Loucy (cell line): ENCODE data around the gene UGT1A6.

ENCODE experiments used
- H2AFZ ChIP-seq: fragments of 200-600 bp; sonication (generic); 2 replicates; pipeline ENCODE4 v1.6.0; 2016; ENCODE audit warnings: antibody characterized with exemption, mild to moderate bottlenecking, low read length, moderate library complexity
- H3F3A ChIP-seq: fragments of 200-600 bp; 2 replicates; pipeline ENCODE4 v1.6.0; 2016; ENCODE audit warnings: antibody characterized with exemption, low read depth, mild to moderate bottlenecking
- H3K27me3 ChIP-seq: fragments of 200-600 bp; sonication (generic); 2 replicates; pipeline ENCODE4 v1.6.1; 2014; ENCODE audit warnings: low read length, mild to moderate bottlenecking; ENCODE audit not compliant: insufficient read depth, poor library complexity, severe bottlenecking
- H3K36me3 ChIP-seq: fragments of 200-600 bp; sonication (generic); 2 replicates; pipeline ENCODE4 v1.6.1; 2016; ENCODE audit warnings: low read length; ENCODE audit not compliant: insufficient read depth
- H3K4me1 ChIP-seq: fragments of 200-600 bp; sonication (generic); 2 replicates; pipeline ENCODE4 v1.5.1; 2014; ENCODE audit warnings: low read length, mild to moderate bottlenecking; ENCODE audit not compliant: insufficient read depth, poor library complexity, severe bottlenecking
- H3K4me2 ChIP-seq: fragments of 200-600 bp; sonication (generic); 2 replicates; pipeline ENCODE4 v1.6.0; 2014; ENCODE audit warnings: antibody characterized with exemption, low read length, low read depth, mild to moderate bottlenecking; ENCODE audit not compliant: poor library complexity, severe bottlenecking
- H3K4me3 ChIP-seq: fragments of 200-600 bp; sonication (generic); 2 replicates; pipeline ENCODE4 v1.5.1; 2014; ENCODE audit warnings: low read length, mild to moderate bottlenecking, mixed read lengths; ENCODE audit not compliant: poor library complexity, severe bottlenecking
- H3K79me2 ChIP-seq: fragments of 200-600 bp; sonication (generic); 2 replicates; pipeline ENCODE4 v1.6.1; 2014; ENCODE audit warnings: low read length; ENCODE audit not compliant: insufficient read depth
- H3K9ac ChIP-seq: fragments of 200-600 bp; sonication (generic); 2 replicates; pipeline ENCODE4 v1.6.0; 2014; ENCODE audit warnings: mild to moderate bottlenecking, low read depth, low read length, moderate library complexity; ENCODE audit not compliant: poor library complexity, severe bottlenecking
- H3K9me2 ChIP-seq: fragments of 200-600 bp; sonication (generic); replicated peaks from 2 replicates; pipeline ENCODE4 v1.6.1; 2016; ENCODE audit warnings: low read depth, low read length, mixed read lengths
- H3K9me3 ChIP-seq: fragments of 200-600 bp; sonication (generic); 2 replicates; pipeline ENCODE4 v1.6.1; 2014; ENCODE audit warnings: mild to moderate bottlenecking, antibody characterized with exemption, low read length, low read depth; ENCODE audit not compliant: insufficient read depth
- H4K20me1 ChIP-seq: fragments of 200-600 bp; sonication (generic); 2 replicates; pipeline ENCODE4 v1.6.0; 2014; ENCODE audit warnings: antibody characterized with exemption, low read length, mild to moderate bottlenecking; ENCODE audit not compliant: insufficient read depth, poor library complexity, severe bottlenecking
- CTCF ChIP-seq: fragments of 200-600 bp; sonication (generic); conservative IDR thresholded peaks from 2 replicates; pipeline ENCODE4 v1.5.1; 2014; ENCODE audit warnings: mild to moderate bottlenecking, antibody characterized with exemption, low read length
- EZH2phosphoT487 ChIP-seq: fragments of 200-600 bp; IDR thresholded peaks from 2 replicates; pipeline ENCODE4 v1.6.1; 2018; ENCODE audit warnings: antibody characterized with exemption, mild to moderate bottlenecking, moderate library complexity, borderline replicate concordance

Gene UGT1A6

DNA sequence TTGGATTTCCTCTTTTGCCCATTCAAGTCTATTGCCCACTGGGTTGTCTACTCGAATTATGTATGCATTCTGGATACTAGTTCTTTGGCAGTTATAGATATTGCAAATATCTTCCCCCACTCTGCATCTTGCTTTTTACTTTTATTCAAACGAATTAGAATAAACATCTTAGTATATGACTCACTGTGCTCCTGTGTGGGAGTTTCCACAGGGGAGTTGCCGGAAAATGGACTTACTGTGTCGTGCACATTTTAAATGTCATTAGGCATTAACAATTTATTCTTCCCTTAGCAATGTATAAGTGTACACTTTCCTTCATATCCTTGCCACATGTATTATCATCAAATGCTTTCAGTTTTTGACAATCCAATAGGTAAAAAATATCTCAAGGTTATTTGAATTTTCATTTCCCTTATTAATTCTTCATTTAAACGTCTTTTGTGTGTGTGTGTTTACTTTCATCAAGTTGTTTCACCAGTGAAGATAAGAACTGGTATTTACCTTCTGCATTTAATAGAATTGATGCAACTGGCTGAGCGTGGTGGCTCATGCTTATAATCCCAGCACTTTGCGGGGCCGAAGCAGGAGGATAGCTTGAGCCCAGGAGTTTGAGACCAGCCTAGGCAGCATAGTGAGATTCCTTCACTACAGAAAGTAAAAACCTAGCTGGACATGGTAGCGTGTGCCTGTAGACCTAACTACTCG is 15.4 kb downstream of the UGT1A6 start:
- no peaks in the 10 kb centered on the region for H3F3A ChIP-seq
- no peaks in the 10 kb centered on the region for H3K79me2 ChIP-seq
- no peaks in the 10 kb centered on the region for H3K27me3 ChIP-seq
- H3K9me3 ChIP-seq: no peaks in the 10 kb centered on the region
- TF ChIP-seq CTCF (no peak), EZH2phosphoT487 (no peak)
- H2AFZ ChIP-seq: no peak overlapping the region
- no peak overlapping the region for H3K4me3 ChIP-seq
- H3K4me1 ChIP-seq: no peaks in the 10 kb centered on the region
- no peaks in the 10 kb centered on the region for H3K36me3 ChIP-seq
- no peaks in the 10 kb centered on the region for H4K20me1 ChIP-seq
- no peak overlapping the region for H3K9ac ChIP-seq
- H3K4me2 ChIP-seq: no peak overlapping the region
- H3K9me2 ChIP-seq: no peaks in the 10 kb centered on the region

DNA sequence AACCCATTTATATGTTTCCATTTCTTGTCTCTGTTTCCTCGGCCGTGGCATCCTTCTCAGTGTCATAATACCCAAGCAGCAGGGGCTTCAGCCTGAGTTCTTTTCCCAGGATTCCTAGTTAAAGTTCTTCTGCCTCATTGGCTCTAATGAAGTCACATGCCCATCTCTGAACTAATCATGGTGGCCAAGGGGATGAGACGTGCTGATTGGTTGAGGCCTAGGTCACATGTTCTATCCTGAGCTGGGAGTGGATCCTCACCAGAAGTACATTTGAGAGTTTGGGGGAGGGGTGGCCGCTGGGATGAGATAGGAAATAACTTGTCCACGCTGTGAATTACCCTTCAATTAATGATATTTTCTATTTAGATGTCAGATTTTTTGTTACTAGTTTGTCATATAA is 16.3 kb downstream of the UGT1A6 start:
- Histone ChIP-seq H3K36me3 (no peaks in the 10 kb centered on the region), H4K20me1 (no peaks in the 10 kb centered on the region), H3K9me2 (no peaks in the 10 kb centered on the region), H3K9me3 (no peaks in the 10 kb centered on the region), H2AFZ (no peak overlapping the region), H3F3A (no peaks in the 10 kb centered on the region), H3K4me3 (no peak overlapping the region), H3K79me2 (no peaks in the 10 kb centered on the region), H3K4me1 (no peaks in the 10 kb centered on the region), H3K27me3 (no peaks in the 10 kb centered on the region), H3K9ac (no peak overlapping the region), H3K4me2 (no peak overlapping the region)
- TF ChIP-seq CTCF (no peak), EZH2phosphoT487 (no peak)

GRCh38 chr2:233711312-233712008 is 18.8 kb downstream of the UGT1A6 start:
- Histone ChIP-seq H3K4me1 (no peaks in the 10 kb centered on the region), H3F3A (no peaks in the 10 kb centered on the region), H3K27me3 (no peaks in the 10 kb centered on the region), H3K36me3 (no peaks in the 10 kb centered on the region), H3K9me3 (no peaks in the 10 kb centered on the region), H4K20me1 (no peaks in the 10 kb centered on the region), H3K79me2 (no peaks in the 10 kb centered on the region), H3K4me3 (no peak overlapping the region), H3K9me2 (no peaks in the 10 kb centered on the region), H3K4me2 (no peak overlapping the region), H3K9ac (no peak overlapping the region), H2AFZ (no peak overlapping the region)
- TF ChIP-seq CTCF: peak; percentile 96
- no peak for TF ChIP-seq EZH2phosphoT487
